ENCODE measurements around the gene FBXW5. TPM values are rescaled to one million over a fixed set of nuclear protein-coding genes. Genes with fewer than 3 reads are reported as not detected.

FBXW5 gene
- total RNA-seq, 2 donors from 2014 or later, result 162 to 174 TPM

GRCh38 chr9:136979769-136980587 lies 35.4 kb upstream of the FBXW5 start:
- H3K4me3 ChIP-seq, result no peak overlapping the region

GRCh38 chr9:136978865-136979544 lies 34.5 kb upstream of the FBXW5 start:
- no peak overlapping the region for H3K9ac ChIP-seq (ENCODE audit: low read depth in 2 of 2, low read length in 2 of 2)
- H3K4me1 ChIP-seq, result peaks cover 4% of the 10 kb centered on the region
- H3K27ac ChIP-seq, result no peak overlapping the region
- TF ChIP-seq, protein P1, sequence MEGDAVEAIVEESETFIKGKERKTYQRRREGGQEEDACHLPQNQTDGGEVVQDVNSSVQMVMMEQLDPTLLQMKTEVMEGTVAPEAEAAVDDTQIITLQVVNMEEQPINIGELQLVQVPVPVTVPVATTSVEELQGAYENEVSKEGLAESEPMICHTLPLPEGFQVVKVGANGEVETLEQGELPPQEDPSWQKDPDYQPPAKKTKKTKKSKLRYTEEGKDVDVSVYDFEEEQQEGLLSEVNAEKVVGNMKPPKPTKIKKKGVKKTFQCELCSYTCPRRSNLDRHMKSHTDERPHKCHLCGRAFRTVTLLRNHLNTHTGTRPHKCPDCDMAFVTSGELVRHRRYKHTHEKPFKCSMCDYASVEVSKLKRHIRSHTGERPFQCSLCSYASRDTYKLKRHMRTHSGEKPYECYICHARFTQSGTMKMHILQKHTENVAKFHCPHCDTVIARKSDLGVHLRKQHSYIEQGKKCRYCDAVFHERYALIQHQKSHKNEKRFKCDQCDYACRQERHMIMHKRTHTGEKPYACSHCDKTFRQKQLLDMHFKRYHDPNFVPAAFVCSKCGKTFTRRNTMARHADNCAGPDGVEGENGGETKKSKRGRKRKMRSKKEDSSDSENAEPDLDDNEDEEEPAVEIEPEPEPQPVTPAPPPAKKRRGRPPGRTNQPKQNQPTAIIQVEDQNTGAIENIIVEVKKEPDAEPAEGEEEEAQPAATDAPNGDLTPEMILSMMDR (IDR thresholded peaks at IDR 0.05), result no peak
- no peaks in the 10 kb centered on the region for H3K9me3 ChIP-seq
- H3K36me3 ChIP-seq, result no peaks in the 10 kb centered on the region
- H3K27me3 ChIP-seq, result peaks cover 3% of the 10 kb centered on the region
- intact Hi-C loops (cut with DNase I), result no loop called here
- no peak for DNase-seq
- no peak overlapping the region for H3K4me3 ChIP-seq

More at GRCh38 chr9:136979769-136980587, 35.4 kb upstream of the FBXW5 start:
- TF ChIP-seq, protein P1 (IDR thresholded peaks at IDR 0.05), result no peak
- H3K9me3 ChIP-seq, result no peaks in the 10 kb centered on the region
- DNase-seq, result no peak
- H3K27ac ChIP-seq, result no peak overlapping the region
- H3K9ac ChIP-seq (ENCODE audit: low read depth in 2 of 2, low read length in 2 of 2), result no peak overlapping the region
- H3K4me1 ChIP-seq, result peaks cover 4% of the 10 kb centered on the region
- no peaks in the 10 kb centered on the region for H3K36me3 ChIP-seq
- intact Hi-C loops (cut with DNase I), result no loop called here
- H3K27me3 ChIP-seq, result peaks cover 11% of the 10 kb centered on the region

DNA sequence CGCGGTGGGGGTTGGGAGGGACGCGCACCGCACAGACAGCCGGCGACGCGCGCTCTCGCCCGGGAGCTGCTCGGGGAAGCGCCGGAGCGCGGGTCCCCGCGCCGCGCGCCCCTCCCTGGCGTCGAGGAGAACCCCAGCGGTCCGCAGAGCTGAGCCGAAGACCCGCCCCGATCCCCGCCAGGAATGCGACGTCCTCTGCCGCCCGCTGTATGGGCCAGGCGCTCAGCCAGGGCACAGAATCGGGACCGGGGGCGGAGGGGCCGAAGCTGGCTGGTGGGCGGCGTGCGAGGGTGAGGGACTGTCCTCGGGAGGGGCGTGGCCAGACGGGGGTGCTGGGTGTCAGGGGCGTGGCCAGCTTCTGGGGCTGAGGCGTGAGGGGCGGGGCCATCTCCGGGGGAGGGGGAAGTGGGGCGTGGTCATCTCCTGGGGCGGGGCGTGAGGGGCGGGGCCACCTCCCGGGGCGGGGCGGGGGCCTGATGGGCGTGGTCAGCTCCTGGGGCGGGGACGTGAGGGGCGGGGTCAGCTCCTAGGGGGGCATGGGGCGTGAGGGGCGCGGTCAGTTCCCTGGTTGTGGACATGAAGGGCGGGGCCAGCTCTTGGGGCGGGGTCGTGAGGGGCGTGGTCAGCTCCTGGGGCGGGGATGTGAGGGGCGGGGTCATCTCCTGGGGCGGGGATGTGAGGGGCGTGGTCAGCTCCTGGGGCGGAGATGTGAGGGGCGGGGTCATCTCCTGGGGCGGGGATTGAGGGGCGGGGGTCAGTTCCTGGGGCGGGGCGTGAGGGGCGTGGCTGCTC lies 33.7 kb upstream of the FBXW5 start:
- H3K36me3 ChIP-seq, result no peaks in the 10 kb centered on the region
- H3K27me3 ChIP-seq, result peaks cover under 1% of the 10 kb centered on the region
- H3K27ac ChIP-seq, result no peak overlapping the region
- H3K4me3 ChIP-seq, result peak overlapping the region; percentile 43
- H3K4me1 ChIP-seq, result peaks cover 4% of the 10 kb centered on the region
- peak; percentile 76 for DNase-seq
- peak overlapping the region in 1 of 2 donors; percentile 35 for H3K9ac ChIP-seq (ENCODE audit: low read depth in 2 of 2, low read length in 2 of 2)
- TF ChIP-seq, protein P1 (IDR thresholded peaks at IDR 0.05), result no peak
- intact Hi-C loops (cut with DNase I), result no loop called here
- H3K9me3 ChIP-seq, result no peaks in the 10 kb centered on the region

- intact Hi-C loops (cut with DNase I), result no loop called here
- H3K9me3 ChIP-seq, result no peaks in the 10 kb centered on the region
- TF ChIP-seq, protein P1 (IDR thresholded peaks at IDR 0.05), result no peak
- no peak overlapping the region for H3K27ac ChIP-seq
- peak overlapping the region; percentile 43 for H3K4me3 ChIP-seq
- H3K4me1 ChIP-seq, result peaks cover 4% of the 10 kb centered on the region
- H3K27me3 ChIP-seq, result no peaks in the 10 kb centered on the region
- H3K36me3 ChIP-seq, result no peaks in the 10 kb centered on the region
- no peak for DNase-seq
- H3K9ac ChIP-seq (ENCODE audit: low read depth in 2 of 2, low read length in 2 of 2), result peak overlapping the region in 1 of 2 donors; percentile 35
These were observed 33.1 kb upstream of the FBXW5 start for GRCh38 chr9:136977649-136978072.

GRCh38 chr9:136977223-136977622 lies 32.7 kb upstream of the FBXW5 start, which contains the start of gene PTGDS:
Gene PTGDS (plus strand): TSS chr9:136977504. CDS start chr9:136977579, 75 bp downstream.
- H3K27me3 ChIP-seq, result no peaks in the 10 kb centered on the region
- TF ChIP-seq, protein P1 (IDR thresholded peaks at IDR 0.05), result no peak
- no peak for DNase-seq
- no peak within 1 kb of the TSS for H3K27ac ChIP-seq
- intact Hi-C loops (cut with DNase I), result no loop called here
- H3K36me3 ChIP-seq, result no peaks in the 10 kb centered on the region
- peak within 1 kb of the TSS; percentile 43 for H3K4me3 ChIP-seq
- peaks cover 4% of the 10 kb centered on the region for H3K4me1 ChIP-seq
- peak within 1 kb of the TSS in 1 of 2 donors; percentile 35 for H3K9ac ChIP-seq (ENCODE audit: low read depth in 2 of 2, low read length in 2 of 2)
- no peaks in the 10 kb centered on the region for H3K9me3 ChIP-seq
